Karpas-422 (cell line): ENCODE data around the gene IL11RA. TPM values are rescaled to one million over a fixed set of nuclear protein-coding genes. Genes with fewer than 3 reads are reported as not detected.
A peak's percentile ranks its signal among the peaks of the same experiment; 100 is the strongest.

Experiments used
- DNase-seq: peaks from one replicate; pipeline ENCODE4 v3.0.0-alpha.2; 2015
- H2AFZ ChIP-seq: fragments of 200-600 bp; sonication (generic); 2 replicates; pipeline ENCODE4 v1.6.1; 2014; ENCODE audit warnings: antibody characterized with exemption, low read length, mixed read lengths
- H3K27ac ChIP-seq: fragments of 200-600 bp; sonication (generic); 2 replicates; pipeline ENCODE4 v1.5.1; 2014; ENCODE audit warnings: mild to moderate bottlenecking, low read length, moderate library complexity
- H3K27me3 ChIP-seq: fragments of 200-600 bp; sonication (generic); 2 replicates; pipeline ENCODE4 v1.6.1; 2014; ENCODE audit warnings: low read length, mixed read lengths
- H3K36me3 ChIP-seq: fragments of 200-600 bp; sonication (generic); 2 replicates; pipeline ENCODE4 v1.6.1; 2014; ENCODE audit warnings: low read length, mixed read lengths; ENCODE audit not compliant: insufficient read depth
- H3K4me1 ChIP-seq: fragments of 200-600 bp; sonication (generic); 2 replicates; pipeline ENCODE4 v1.6.1; 2014; ENCODE audit warnings: mild to moderate bottlenecking, low read length, mixed read lengths
- H3K4me2 ChIP-seq: fragments of 200-600 bp; sonication (generic); 2 replicates; pipeline ENCODE4 v1.6.1; 2014; ENCODE audit warnings: low read length, low read depth, mild to moderate bottlenecking; ENCODE audit not compliant: poor library complexity, severe bottlenecking
- H3K4me3 ChIP-seq: fragments of 200-600 bp; sonication (generic); 2 replicates; pipeline ENCODE4 v1.5.1; 2014; ENCODE audit warnings: mild to moderate bottlenecking, antibody characterized with exemption, low read length, mixed read lengths
- H3K79me2 ChIP-seq: fragments of 200-600 bp; sonication (generic); 2 replicates; pipeline ENCODE4 v1.6.1; 2014; ENCODE audit warnings: mild to moderate bottlenecking, low read length, mixed read lengths
- H3K9ac ChIP-seq: fragments of 200-600 bp; sonication (generic); 2 replicates; pipeline ENCODE4 v1.6.0; 2014; ENCODE audit warnings: low read length
- H3K9me2 ChIP-seq: fragments of 200-600 bp; sonication (generic), shearing (Covaris generic); replicated peaks from 2 replicates; pipeline ENCODE4 v1.6.0; 2014; ENCODE audit warnings: mild to moderate bottlenecking, low read length, moderate library complexity; ENCODE audit not compliant: insufficient read depth
- H3K9me3 ChIP-seq: fragments of 300-700, 200-600 bp; sonication (generic); 2 replicates; pipeline ENCODE4 v1.6.1; 2014; ENCODE audit warnings: low read length, mixed read lengths
- H4K20me1 ChIP-seq: fragments of 200-600 bp; sonication (generic); 2 replicates; pipeline ENCODE4 v1.6.1; 2014; ENCODE audit warnings: mild to moderate bottlenecking, antibody characterized with exemption, low read length, low read depth; ENCODE audit not compliant: insufficient read depth
- total RNA-seq: library from RNA; depleted of rRNA; stranded (reverse); fragments of >200 nt; shearing (Covaris generic); gene quantifications from 2 replicates; pipeline ENCODE4 v1.2.3, GENCODE V29; 2014; ENCODE audit warnings: low replicate concordance

Gene IL11RA
- total RNA-seq, 1 experiment from 2014 or later = 15.1 TPM

GRCh38 chr9:34644766-34645314, 7.1 kb upstream of the IL11RA start:
- Histone ChIP-seq H3K27me3 (no peaks in the 10 kb centered on the region), H3K27ac (no peak overlapping the region), H3K9ac (no peak overlapping the region), H2AFZ (no peak overlapping the region), H3K36me3 (peaks cover 5% of the 10 kb centered on the region; the same call in 1 of the 2 replicates), H3K4me2 (no peak overlapping the region), H3K79me2 (peaks cover 12% of the 10 kb centered on the region), H4K20me1 (no peaks in the 10 kb centered on the region; the same call in 1 of the 2 replicates), H3K4me1 (peaks cover 15% of the 10 kb centered on the region), H3K9me2 (no peaks in the 10 kb centered on the region), H3K9me3 (no peaks in the 10 kb centered on the region), H3K4me3 (no peak overlapping the region)
- no peak for DNase-seq

GRCh38 chr9:34646211-34647083, 5.5 kb upstream of the IL11RA start, which contains the start of gene GALT:
Gene GALT (plus strand): TSS chr9:34646675. CDS start chr9:34646705, 30 bp downstream.
- Histone ChIP-seq H3K9me2 (no peaks in the 10 kb centered on the region), H3K9ac (peak within 1 kb of the TSS; percentile 89), H3K4me1 (peaks cover 15% of the 10 kb centered on the region), H3K4me3 (peak within 1 kb of the TSS; percentile 88), H2AFZ (peak within 1 kb of the TSS; percentile 89), H4K20me1 (no peaks in the 10 kb centered on the region; the same call in 1 of the 2 replicates), H3K27ac (no peak within 1 kb of the TSS), H3K36me3 (peaks cover 5% of the 10 kb centered on the region; the same call in 1 of the 2 replicates), H3K27me3 (no peaks in the 10 kb centered on the region), H3K4me2 (peak within 1 kb of the TSS; percentile 78), H3K79me2 (peaks cover 12% of the 10 kb centered on the region), H3K9me3 (no peaks in the 10 kb centered on the region)
- DNase-seq = peak; percentile 97

GRCh38 chr9:34647084-34647403, 4.9 kb upstream of the IL11RA start:
- no peak overlapping the region for H3K27ac ChIP-seq
- no peaks in the 10 kb centered on the region for H3K9me3 ChIP-seq
- peak overlapping the region; percentile 89; the same call in 1 of the 2 replicates for H2AFZ ChIP-seq
- H3K27me3 ChIP-seq = no peaks in the 10 kb centered on the region
- H4K20me1 ChIP-seq = no peaks in the 10 kb centered on the region; the same call in 1 of the 2 replicates
- no peaks in the 10 kb centered on the region for H3K9me2 ChIP-seq
- H3K4me2 ChIP-seq = peak overlapping the region; percentile 78
- H3K9ac ChIP-seq = peak overlapping the region; percentile 89
- peaks cover 15% of the 10 kb centered on the region for H3K4me1 ChIP-seq
- peak overlapping the region; percentile 88 for H3K4me3 ChIP-seq
- peaks cover 5% of the 10 kb centered on the region; the same call in 1 of the 2 replicates for H3K36me3 ChIP-seq
- H3K79me2 ChIP-seq = peaks cover 12% of the 10 kb centered on the region
- DNase-seq = no peak

GRCh38 chr9:34647651-34648050, 4.3 kb upstream of the IL11RA start:
- no peaks in the 10 kb centered on the region; the same call in 1 of the 2 replicates for H4K20me1 ChIP-seq
- no peak overlapping the region for H3K27ac ChIP-seq
- H3K4me2 ChIP-seq = peak overlapping the region; percentile 78
- H3K4me3 ChIP-seq = peak overlapping the region; percentile 88
- peaks cover 5% of the 10 kb centered on the region; the same call in 1 of the 2 replicates for H3K36me3 ChIP-seq
- no peak overlapping the region for H2AFZ ChIP-seq
- no peak for DNase-seq
- H3K9me2 ChIP-seq = no peaks in the 10 kb centered on the region
- no peaks in the 10 kb centered on the region for H3K9me3 ChIP-seq
- H3K27me3 ChIP-seq = no peaks in the 10 kb centered on the region
- H3K79me2 ChIP-seq = peaks cover 12% of the 10 kb centered on the region
- H3K9ac ChIP-seq = peak overlapping the region; percentile 89
- peaks cover 15% of the 10 kb centered on the region for H3K4me1 ChIP-seq

GRCh38 chr9:34648673-34649072, 3.3 kb upstream of the IL11RA start:
- H3K9ac ChIP-seq = no peak overlapping the region
- no peaks in the 10 kb centered on the region for H3K9me2 ChIP-seq
- H3K4me1 ChIP-seq = peaks cover 15% of the 10 kb centered on the region
- no peak overlapping the region for H3K27ac ChIP-seq
- peaks cover 5% of the 10 kb centered on the region; the same call in 1 of the 2 replicates for H3K36me3 ChIP-seq
- no peaks in the 10 kb centered on the region for H3K9me3 ChIP-seq
- H3K4me3 ChIP-seq = no peak overlapping the region
- H2AFZ ChIP-seq = no peak overlapping the region
- DNase-seq = no peak
- no peaks in the 10 kb centered on the region; the same call in 1 of the 2 replicates for H4K20me1 ChIP-seq
- H3K4me2 ChIP-seq = no peak overlapping the region
- H3K27me3 ChIP-seq = no peaks in the 10 kb centered on the region
- H3K79me2 ChIP-seq = peaks cover 12% of the 10 kb centered on the region

GRCh38 chr9:34650816-34651215, 1.2 kb upstream of the IL11RA start:
- no peak overlapping the region for H3K4me3 ChIP-seq
- no peaks in the 10 kb centered on the region for H3K27me3 ChIP-seq
- H3K36me3 ChIP-seq = peaks cover 5% of the 10 kb centered on the region; the same call in 1 of the 2 replicates
- H3K9me2 ChIP-seq = no peaks in the 10 kb centered on the region
- peaks cover 12% of the 10 kb centered on the region for H3K79me2 ChIP-seq
- no peak overlapping the region for H3K27ac ChIP-seq
- no peaks in the 10 kb centered on the region; the same call in 1 of the 2 replicates for H4K20me1 ChIP-seq
- H2AFZ ChIP-seq = no peak overlapping the region
- H3K9ac ChIP-seq = no peak overlapping the region
- no peaks in the 10 kb centered on the region for H3K9me3 ChIP-seq
- H3K4me2 ChIP-seq = no peak overlapping the region
- peaks cover 15% of the 10 kb centered on the region for H3K4me1 ChIP-seq
- no peak for DNase-seq

- no peak overlapping the region for H3K9ac ChIP-seq
- no peaks in the 10 kb centered on the region; the same call in 1 of the 2 replicates for H4K20me1 ChIP-seq
- peaks cover 11% of the 10 kb centered on the region for H3K4me1 ChIP-seq
- no peaks in the 10 kb centered on the region for H3K27me3 ChIP-seq
- H3K36me3 ChIP-seq = peaks cover 5% of the 10 kb centered on the region; the same call in 1 of the 2 replicates
- no peak overlapping the region for H3K4me2 ChIP-seq
- DNase-seq = no peak
- H3K27ac ChIP-seq = no peak overlapping the region
- no peaks in the 10 kb centered on the region for H3K9me2 ChIP-seq
- no peak overlapping the region for H2AFZ ChIP-seq
- peaks cover 12% of the 10 kb centered on the region for H3K79me2 ChIP-seq
- no peak overlapping the region for H3K4me3 ChIP-seq
- H3K9me3 ChIP-seq = no peaks in the 10 kb centered on the region
Measured at GRCh38 chr9:34651321-34651720, 664 bp upstream of the IL11RA start.

GRCh38 chr9:34652602-34653000, 616 bp downstream of the IL11RA start:
- H3K4me2 ChIP-seq = no peak overlapping the region
- H3K27me3 ChIP-seq = no peaks in the 10 kb centered on the region
- no peaks in the 10 kb centered on the region; the same call in 1 of the 2 replicates for H4K20me1 ChIP-seq
- peaks cover 6% of the 10 kb centered on the region for H3K79me2 ChIP-seq
- DNase-seq = no peak
- H3K9me2 ChIP-seq = no peaks in the 10 kb centered on the region
- peaks cover 5% of the 10 kb centered on the region; the same call in 1 of the 2 replicates for H3K36me3 ChIP-seq
- H3K9ac ChIP-seq = no peak overlapping the region
- H2AFZ ChIP-seq = no peak overlapping the region
- peaks cover 5% of the 10 kb centered on the region for H3K4me1 ChIP-seq
- no peaks in the 10 kb centered on the region for H3K9me3 ChIP-seq
- no peak overlapping the region for H3K27ac ChIP-seq
- no peak overlapping the region for H3K4me3 ChIP-seq
